SK-N-MC (cell line): ENCODE measurements around the gene BCOR.

ENCODE experiments used
- DNase-seq: peaks from one replicate; pipeline ENCODE4 v3.0.0-alpha.2; 2011; ENCODE audit warnings: low read depth, low spot score
- H3K27ac ChIP-seq: fragments of 200-600 bp; sonication (generic); 2 replicates; pipeline ENCODE4 v1.5.1; 2016; ENCODE audit warnings: mixed run types
- H3K36me3 ChIP-seq: fragments of 200-600 bp; sonication (generic); 2 replicates; pipeline ENCODE4 v1.6.1; 2017; ENCODE audit warnings: antibody characterized with exemption, low read length, mixed read lengths; ENCODE audit not compliant: insufficient read depth
- H3K4me3 ChIP-seq: fragments of 200-600 bp; sonication (generic); 2 replicates; pipeline ENCODE4 v1.5.1; 2016
- H3K9ac ChIP-seq: fragments of 200-600 bp; sonication (generic); 2 replicates; pipeline ENCODE4 v1.8.0; 2017; ENCODE audit warnings: mixed run types, mixed read lengths; ENCODE audit not compliant: insufficient read length
- H3K9me3 ChIP-seq: fragments of 200-600 bp; sonication (generic); 2 replicates; pipeline ENCODE4 v1.6.1; 2017; ENCODE audit warnings: low read depth, mild to moderate bottlenecking, antibody characterized with exemption, low read length, moderate library complexity, mixed read lengths
- EZH2 ChIP-seq: fragments of 200-600 bp; sonication (generic); IDR thresholded peaks from one replicate; pipeline ENCODE4 v1.6.1; 2017; ENCODE audit warnings: antibody characterized with exemption
- FOXP2 ChIP-seq: optimal IDR thresholded peaks from 2 replicates; pipeline ENCODE3; 2011; ENCODE audit warnings: mild to moderate bottlenecking, moderate library complexity; ENCODE audit not compliant: insufficient read depth; ENCODE audit errors: extremely low read length, control extremely low read depth
- POLR2AphosphoS5 ChIP-seq: IDR thresholded peaks from 2 replicates; pipeline ENCODE4 v1.6.1; 2012; ENCODE audit warnings: mild to moderate bottlenecking, low read depth, low read length, borderline replicate concordance

BCOR gene

DNA sequence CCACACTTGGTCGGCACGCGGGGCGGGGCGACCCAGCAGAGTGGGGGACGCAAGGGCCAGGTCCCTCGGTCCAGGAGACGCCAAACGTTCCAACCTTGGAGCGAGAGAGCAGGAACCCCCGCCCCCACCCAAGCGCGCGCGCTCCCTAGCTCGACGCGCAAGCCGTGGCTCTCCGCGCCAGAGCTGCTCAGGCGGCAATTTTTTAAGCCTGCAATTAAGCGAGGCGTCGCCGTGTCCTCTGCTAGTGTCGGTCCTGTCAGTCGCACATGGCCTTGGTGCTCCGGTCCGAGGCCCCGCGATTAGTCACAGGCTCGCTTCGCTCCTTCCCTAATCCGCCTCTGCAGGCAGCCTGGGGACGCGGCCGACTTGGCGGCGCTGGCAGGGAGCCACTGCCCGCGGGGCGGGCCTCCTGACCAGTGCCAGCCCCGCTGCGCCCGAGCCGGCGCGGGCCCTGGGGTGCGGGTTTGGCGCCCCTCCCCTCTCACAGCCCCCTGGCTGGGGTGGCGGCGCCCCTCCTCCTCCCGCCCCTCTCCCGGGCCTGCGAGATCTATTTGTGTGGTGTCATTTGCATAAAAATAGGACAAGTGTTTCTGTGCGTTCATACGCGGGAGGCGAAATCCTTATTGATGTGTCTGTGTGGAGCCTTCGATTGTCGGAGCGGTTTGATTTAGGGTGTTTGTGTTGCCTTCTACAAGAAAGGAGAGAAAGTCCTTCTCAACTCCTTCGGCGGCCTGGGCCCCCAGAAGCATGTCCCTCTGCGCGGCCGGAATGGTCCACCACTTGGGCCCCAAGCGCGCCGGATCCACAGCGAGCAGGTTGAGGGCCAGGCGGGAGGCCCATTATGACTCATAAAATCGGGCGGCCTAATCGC lies 9.8 kb upstream of the BCOR start:
- peak overlapping the region; percentile 74 for H3K9ac ChIP-seq
- no peak for DNase-seq
- no peaks in the 10 kb centered on the region for H3K9me3 ChIP-seq
- peak overlapping the region; percentile 80 for H3K4me3 ChIP-seq
- TF ChIP-seq FOXP2 (no peak), POLR2AphosphoS5 (no peak), EZH2 (no peak)
- no peaks in the 10 kb centered on the region for H3K36me3 ChIP-seq
- peak overlapping the region; percentile 93 for H3K27ac ChIP-seq

DNA sequence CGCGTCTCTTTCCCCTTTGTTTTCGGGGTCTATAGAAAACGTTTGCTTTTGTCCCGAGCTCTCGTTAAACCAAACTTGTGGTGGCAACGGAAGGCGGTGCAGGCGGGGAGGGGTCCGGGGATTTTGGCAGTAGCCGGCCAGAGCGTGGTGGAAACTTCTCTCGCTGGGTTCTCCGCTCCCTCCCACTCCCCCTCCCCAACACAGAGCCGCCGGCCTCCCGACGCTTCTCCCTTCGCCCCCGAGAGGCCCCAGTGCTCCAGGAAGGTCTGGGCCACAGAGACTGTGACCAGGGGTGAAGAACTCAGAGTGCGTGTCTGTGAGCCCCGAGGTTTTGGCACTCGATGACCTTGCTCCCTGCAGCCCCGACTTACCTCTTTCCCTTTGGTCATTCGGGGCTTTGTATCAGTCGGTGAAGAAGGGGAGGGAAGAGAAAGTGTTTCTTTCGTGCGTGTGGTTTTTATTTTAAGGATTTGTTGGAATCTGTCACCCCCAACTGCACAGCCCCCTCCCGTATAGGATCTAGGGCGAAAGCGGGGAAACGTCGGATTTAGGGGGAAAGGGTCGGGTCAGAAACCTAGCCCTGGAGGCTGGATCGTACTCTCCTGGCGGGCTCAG lies 9.0 kb upstream of the BCOR start:
- no peaks in the 10 kb centered on the region for H3K9me3 ChIP-seq
- peak overlapping the region; percentile 80 for H3K4me3 ChIP-seq
- peak overlapping the region; percentile 93 for H3K27ac ChIP-seq
- DNase-seq = no peak
- TF ChIP-seq FOXP2 = no peak
- no peak; the same call in 1 of the 2 replicates for TF ChIP-seq POLR2AphosphoS5
- H3K36me3 ChIP-seq = no peaks in the 10 kb centered on the region
- H3K9ac ChIP-seq = peak overlapping the region; percentile 74

DNA sequence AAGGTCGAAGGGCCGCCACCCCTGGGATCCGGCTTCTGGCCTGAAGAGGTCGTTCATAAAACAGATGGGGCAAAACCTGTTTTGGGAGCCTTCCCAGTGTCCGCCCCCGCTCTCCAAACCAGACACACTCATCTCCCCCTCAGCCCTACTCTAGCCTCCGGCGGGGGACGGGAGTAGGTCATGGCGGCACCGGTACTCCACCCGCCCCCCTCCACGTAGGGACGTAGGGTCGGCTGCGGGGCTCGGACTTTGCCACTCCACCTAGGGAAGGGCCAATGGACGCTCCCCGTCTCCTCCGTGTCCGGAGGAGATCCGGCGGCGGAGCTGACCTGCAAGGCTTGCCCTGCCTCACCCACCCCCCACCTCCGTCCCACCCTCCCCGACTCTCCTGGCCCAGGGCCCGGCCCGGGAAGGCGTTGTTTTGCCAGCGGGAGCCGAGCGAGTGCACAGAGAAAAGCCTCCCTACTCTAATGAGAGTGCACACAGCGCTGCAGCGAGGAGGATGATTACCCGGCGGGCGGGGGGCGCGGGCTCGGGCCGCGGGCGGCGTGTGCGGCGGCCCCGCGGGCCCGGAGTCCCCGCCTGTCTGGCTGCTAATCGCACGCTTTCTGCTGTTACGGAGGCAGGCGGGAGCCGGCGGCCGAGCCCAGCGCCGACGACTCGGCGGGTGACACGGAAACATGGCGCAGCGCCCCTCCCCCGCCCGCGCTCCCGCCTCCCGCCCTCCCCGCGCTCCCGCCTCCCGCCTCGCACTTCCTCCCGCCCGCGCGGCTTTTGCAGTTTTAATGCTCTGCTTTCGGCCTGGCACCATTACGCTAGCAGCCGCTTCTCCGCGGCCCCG lies 8.3 kb upstream of the BCOR start:
- Histone ChIP-seq H3K9ac (peak overlapping the region; percentile 74), H3K36me3 (no peaks in the 10 kb centered on the region), H3K27ac (peak overlapping the region; percentile 93), H3K9me3 (no peaks in the 10 kb centered on the region), H3K4me3 (peak overlapping the region; percentile 80)
- TF ChIP-seq FOXP2 (no peak), EZH2 (no peak), POLR2AphosphoS5 (0 out of 2 replicates have a peak, but pooled peaks have one; percentile 54)
- no peak for DNase-seq

DNA sequence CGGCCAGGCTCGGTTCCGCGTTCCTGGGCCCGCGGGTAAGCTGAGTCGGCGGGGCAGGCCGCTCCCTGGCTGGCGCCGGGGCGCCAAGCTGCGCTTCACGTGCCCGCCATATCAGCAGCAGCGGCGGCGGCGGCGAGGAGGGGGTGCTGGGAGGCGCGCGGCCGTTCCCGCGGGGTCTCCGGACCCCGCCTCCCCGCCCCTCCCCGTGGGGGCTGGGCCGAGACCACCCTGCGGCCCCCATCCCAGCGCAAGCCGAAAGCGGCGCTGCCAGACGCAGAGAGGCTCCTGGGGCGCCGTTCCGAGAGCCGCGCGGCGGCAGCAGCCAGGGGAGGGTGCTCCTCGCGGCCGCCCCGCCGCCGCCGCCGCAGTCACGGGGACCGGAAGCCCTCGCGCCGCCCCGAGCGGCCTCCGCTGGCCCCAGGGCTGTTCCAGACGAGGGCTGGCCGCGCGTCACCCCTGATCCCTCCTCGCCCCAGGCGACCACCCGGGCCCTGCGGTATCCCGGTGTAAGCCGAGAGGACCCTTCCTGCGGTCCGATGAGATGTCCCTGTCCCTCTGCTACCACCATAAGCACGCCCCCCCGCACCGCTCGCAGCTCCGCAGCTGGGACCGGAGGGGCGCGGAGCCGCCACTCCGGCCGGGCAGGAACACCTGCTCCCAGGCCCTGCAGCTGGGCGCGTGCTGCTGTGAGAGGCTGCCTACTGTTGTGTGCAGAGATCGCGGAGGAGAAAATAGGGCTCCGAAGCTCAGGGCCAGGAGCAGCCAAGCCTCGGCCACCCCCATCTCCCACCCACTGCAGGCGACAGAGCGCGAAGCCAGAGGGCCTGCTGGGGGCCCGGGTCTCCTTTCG lies 7.5 kb upstream of the BCOR start:
- Histone ChIP-seq H3K27ac (peak overlapping the region; percentile 42), H3K9me3 (no peaks in the 10 kb centered on the region), H3K36me3 (no peaks in the 10 kb centered on the region), H3K9ac (peak overlapping the region; percentile 71), H3K4me3 (peak overlapping the region; percentile 80)
- TF ChIP-seq POLR2AphosphoS5 (no peak), EZH2 (no peak), FOXP2 (no peak)
- no peak for DNase-seq

DNA sequence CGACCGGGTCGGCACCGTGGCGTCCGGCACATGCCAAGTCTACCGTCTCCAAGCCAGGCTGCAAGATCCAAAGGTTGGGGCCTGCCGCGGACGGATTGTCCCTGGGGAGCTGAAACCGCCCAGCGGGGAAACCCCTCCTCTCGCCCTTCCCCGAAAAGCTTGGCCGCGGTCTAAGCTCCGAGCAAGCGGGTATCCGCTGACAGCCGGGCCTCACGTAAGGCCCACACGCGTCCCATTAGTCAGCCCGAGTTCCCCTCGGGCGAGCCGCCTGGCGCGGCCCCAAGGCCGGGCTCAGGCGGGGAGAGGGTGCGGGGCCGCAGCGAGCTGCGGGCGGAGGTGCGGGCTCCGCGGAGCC lies 6.8 kb upstream of the BCOR start:
- peak overlapping the region; percentile 80 for H3K4me3 ChIP-seq
- no peak for TF ChIP-seq POLR2AphosphoS5
- TF ChIP-seq EZH2 = no peak
- TF ChIP-seq FOXP2 = no peak
- no peak for DNase-seq
- no peak overlapping the region for H3K9ac ChIP-seq
- H3K36me3 ChIP-seq = no peaks in the 10 kb centered on the region
- peak overlapping the region; percentile 42; the same call in 1 of the 2 replicates for H3K27ac ChIP-seq
- no peaks in the 10 kb centered on the region for H3K9me3 ChIP-seq

DNA sequence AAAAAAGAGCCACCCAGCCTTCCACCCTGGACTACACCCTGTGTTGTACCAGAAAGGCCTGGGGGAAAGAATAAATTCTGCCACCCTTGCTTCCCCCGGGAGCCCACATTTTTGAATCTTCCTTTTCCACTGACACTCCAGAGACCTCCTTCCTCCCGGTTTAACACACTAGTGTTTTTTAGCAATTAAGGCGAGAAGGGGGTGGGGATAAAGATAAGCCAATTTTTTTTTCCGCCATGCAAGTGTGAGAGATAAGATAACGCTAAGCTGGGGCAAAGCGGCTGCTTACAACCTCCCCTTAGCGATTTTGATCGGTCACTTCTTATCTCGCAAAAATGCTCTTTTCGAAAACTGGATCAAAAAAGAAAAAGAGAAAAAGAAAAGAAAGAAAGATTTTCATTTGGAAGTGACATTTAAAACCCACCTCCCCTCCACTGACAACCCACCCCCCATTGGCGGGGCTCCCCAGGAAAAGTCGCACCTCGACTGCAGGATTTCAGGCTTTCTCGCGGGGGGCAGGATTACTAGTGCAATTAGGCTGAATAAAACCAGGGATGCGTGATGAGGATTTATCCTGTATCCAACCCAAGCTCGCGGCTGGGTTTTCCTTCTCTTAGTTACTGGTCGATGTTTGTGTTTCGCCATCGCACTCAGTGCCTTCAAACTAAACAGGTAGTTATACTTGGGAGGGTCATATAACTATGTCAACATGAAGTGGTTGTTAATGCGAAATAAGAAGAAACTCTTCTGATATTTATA lies 6.0 kb upstream of the BCOR start:
- Histone ChIP-seq H3K27ac (0 out of 2 replicates have a peak overlapping the region, but pooled peaks have one; percentile 2), H3K4me3 (no peak overlapping the region), H3K9me3 (no peaks in the 10 kb centered on the region), H3K9ac (no peak overlapping the region), H3K36me3 (no peaks in the 10 kb centered on the region)
- DNase-seq = no peak
- TF ChIP-seq EZH2 = no peak
- TF ChIP-seq FOXP2 = no peak
- TF ChIP-seq POLR2AphosphoS5 = no peak

DNA sequence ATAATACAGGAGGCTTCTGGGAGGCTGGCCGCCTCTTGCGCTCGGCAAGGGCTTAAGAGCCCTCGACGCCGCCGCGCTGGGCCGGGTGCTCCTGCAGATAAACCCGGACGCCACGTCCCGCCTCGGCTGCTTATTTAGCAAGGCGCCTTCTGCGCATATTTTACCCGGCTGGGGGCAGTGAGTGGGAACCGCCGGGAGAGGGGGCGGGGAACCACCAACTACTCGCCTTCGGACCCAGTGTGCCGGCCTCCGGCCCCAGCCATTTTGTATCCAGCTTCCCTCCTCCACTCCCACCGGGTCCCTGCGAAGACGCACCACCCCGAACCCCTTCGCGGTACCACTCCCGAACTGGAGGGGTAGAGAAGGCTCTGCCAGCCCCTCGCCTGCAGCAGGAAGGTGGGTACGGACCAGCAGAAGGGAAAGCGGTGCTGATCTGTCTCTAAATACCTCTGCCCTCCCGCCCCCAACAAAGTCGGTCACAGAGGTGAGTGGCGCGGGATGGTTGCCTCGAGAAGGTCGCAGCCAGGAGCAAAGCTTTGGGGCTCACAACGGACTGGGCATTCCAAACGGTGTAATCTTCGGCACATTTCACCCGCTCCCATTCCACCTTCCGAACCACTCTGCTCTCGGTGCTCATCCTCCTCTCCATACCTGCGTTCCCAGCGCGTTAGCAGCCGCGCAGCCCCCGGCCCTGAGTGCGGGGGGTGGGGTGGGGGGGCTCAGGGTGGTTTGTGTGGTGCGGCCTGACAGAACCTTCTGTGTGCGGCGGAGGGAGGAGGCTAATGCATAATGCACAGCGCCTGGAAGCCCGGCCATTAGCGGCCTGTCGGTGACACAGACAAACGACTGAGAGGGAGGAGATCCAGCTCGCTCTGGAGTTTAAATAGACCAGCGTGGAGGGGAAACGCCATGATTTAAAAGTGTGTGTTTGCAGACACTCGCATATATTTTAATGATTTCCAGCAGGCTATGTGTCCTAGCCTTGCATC lies 4.9 kb upstream of the BCOR start:
- H3K36me3 ChIP-seq = no peaks in the 10 kb centered on the region
- 0 out of 2 replicates have a peak overlapping the region, but pooled peaks have one; percentile 2 for H3K27ac ChIP-seq
- no peak for TF ChIP-seq POLR2AphosphoS5
- no peak for TF ChIP-seq FOXP2
- no peak for TF ChIP-seq EZH2
- no peak for DNase-seq
- H3K4me3 ChIP-seq = no peak overlapping the region
- H3K9ac ChIP-seq = no peak overlapping the region
- H3K9me3 ChIP-seq = no peaks in the 10 kb centered on the region
